ENCODE data around the gene PKP3. TPM values are rescaled to one million over a fixed set of nuclear protein-coding genes. Genes with fewer than 3 reads are reported as not detected.

The PKP3 gene
- total RNA-seq, 1 donor from 2014 or later: 117 TPM

GRCh38 chr11:350723-351255 is 43.2 kb upstream of the PKP3 start:
- H3K9me3 ChIP-seq: no peaks in the 10 kb centered on the region
- H3K4me1 ChIP-seq: peaks cover 42% of the 10 kb centered on the region
- DNase-seq (ENCODE audit: extremely low spot score in 2 of 2): no peak
- peak overlapping the region; percentile 30 for H3K27ac ChIP-seq
- no peak overlapping the region for H3K4me3 ChIP-seq
- H3K27me3 ChIP-seq: no peaks in the 10 kb centered on the region
- no peak for TF ChIP-seq CTCF (IDR thresholded peaks at IDR 0.05)
- intact Hi-C loops (cut with DNase I): no loop called here
- H3K36me3 ChIP-seq: no peaks in the 10 kb centered on the region

DNA sequence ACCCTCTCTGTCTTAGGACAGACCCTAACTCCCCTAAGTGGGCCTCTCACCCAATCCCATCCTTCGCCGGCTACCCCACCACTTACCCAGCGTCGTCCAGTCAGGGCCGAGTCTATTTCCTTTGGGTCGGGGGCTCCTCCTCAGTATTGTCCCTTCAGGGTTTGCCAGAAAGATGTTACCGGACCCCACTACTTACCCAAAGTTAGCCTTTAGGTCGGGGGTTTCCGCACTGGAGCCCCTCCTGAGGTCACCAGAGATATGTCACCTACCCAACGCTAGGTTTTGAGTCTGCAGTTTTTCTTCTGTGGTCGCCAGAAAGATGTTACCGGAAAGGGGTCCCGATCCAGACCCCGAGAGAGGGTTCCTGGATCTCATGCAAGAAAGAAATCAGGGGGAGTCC is 42.6 kb upstream of the PKP3 start:
- no peak for DNase-seq (ENCODE audit: extremely low spot score in 2 of 2)
- peaks cover 44% of the 10 kb centered on the region for H3K4me1 ChIP-seq
- H3K27ac ChIP-seq: peak overlapping the region; percentile 30
- TF ChIP-seq CTCF (IDR thresholded peaks at IDR 0.05) (no peak), POLR2AphosphoS5 (IDR thresholded peaks at IDR 0.05; ENCODE audit: insufficient read depth in 1 of 2, low read depth in 1 of 2) (no peak), POLR2A (IDR thresholded peaks at IDR 0.05) (no peak)
- H3K36me3 ChIP-seq: no peaks in the 10 kb centered on the region
- no peaks in the 10 kb centered on the region for H3K27me3 ChIP-seq
- no peaks in the 10 kb centered on the region for H3K9me3 ChIP-seq
- intact Hi-C loops (cut with DNase I): no loop called here
- no peak overlapping the region for H3K4me3 ChIP-seq

DNA sequence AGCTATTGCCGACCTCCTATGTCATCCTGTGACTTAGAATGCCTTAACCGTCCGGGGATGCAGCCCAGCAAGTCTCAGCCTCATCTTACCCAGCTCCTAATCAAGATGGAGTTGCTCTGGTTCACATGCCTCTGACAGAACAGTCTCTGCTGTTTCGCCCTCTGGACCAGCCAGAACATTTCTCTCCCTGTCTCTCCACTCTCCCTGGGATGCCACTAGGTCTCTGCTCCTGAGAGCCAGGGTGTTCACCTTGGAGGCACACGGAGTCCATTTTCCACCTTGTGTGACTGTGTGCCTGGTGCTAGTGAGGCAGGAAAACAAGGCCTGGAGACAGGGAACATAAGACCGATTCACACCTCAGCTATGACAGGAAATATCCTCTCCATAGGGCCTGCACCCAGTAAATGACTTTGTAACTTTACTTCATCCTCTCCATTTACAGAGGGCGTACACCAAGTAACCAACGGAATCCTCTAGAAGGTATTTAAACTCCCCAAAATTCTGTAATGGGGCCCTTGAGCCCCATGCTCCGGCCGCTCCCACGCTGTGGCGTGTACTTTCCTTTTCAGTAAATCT is 41.5 kb upstream of the PKP3 start:
- no peaks in the 10 kb centered on the region for H3K36me3 ChIP-seq
- H3K4me1 ChIP-seq: peaks cover 44% of the 10 kb centered on the region
- H3K9me3 ChIP-seq: no peaks in the 10 kb centered on the region
- peak overlapping the region; percentile 100 for H3K27ac ChIP-seq
- no peak for DNase-seq (ENCODE audit: extremely low spot score in 2 of 2)
- no peaks in the 10 kb centered on the region for H3K27me3 ChIP-seq
- intact Hi-C loops (cut with DNase I): loop anchor here (2.0 kb wide), 1 partner anchor 26 kb away; no protein-coding TSS in a partner anchor
- no peak overlapping the region for H3K4me3 ChIP-seq
- no peak for TF ChIP-seq CTCF (IDR thresholded peaks at IDR 0.05)

GRCh38 chr11:353179-353873 is 40.7 kb upstream of the PKP3 start:
- Histone ChIP-seq H3K27me3 (no peaks in the 10 kb centered on the region), H3K27ac (peak overlapping the region; percentile 100), H3K4me1 (peaks cover 44% of the 10 kb centered on the region), H3K36me3 (no peaks in the 10 kb centered on the region), H3K9me3 (no peaks in the 10 kb centered on the region), H3K4me3 (peak overlapping the region in 1 of 2 donors; percentile 19)
- intact Hi-C loops (cut with DNase I): loop anchor here (2.0 kb wide), 1 partner anchor 27 kb away; no protein-coding TSS in a partner anchor
- DNase-seq (ENCODE audit: extremely low spot score in 2 of 2): no peak
- TF ChIP-seq CTCF (IDR thresholded peaks at IDR 0.05) (no peak), POLR2AphosphoS5 (IDR thresholded peaks at IDR 0.05; ENCODE audit: insufficient read depth in 1 of 2, low read depth in 1 of 2) (peak; percentile 84 to 88), POLR2A (IDR thresholded peaks at IDR 0.05) (peak in 1 of 2 donors; percentile 36)

All from vagina (tissue), 2 donors.